WTC11 (cell line): ENCODE measurements around the gene TMEM94. TPM values are rescaled to one million over a fixed set of nuclear protein-coding genes. Genes with fewer than 3 reads are reported as not detected.

Experiments used
- ATAC-seq: fragments of 200-7000 bp; cut with Tn5 transposase; 2 replicates; pipeline ENCODE4 v1.10.0; 2021; ENCODE audit warnings: mild to moderate bottlenecking, moderate library complexity
- CTCF ChIA-PET: fragments of 300-600 bp; sonication (Branson Sonifier 250); formaldehyde crosslinking; loops from one replicate; lab custom pipeline; 2021; ENCODE audit warnings: antibody characterized with exemption; lab: Charles Lee
- POLR2A ChIA-PET: fragments of 350-600 bp; sonication (Branson Sonifier 250); formaldehyde crosslinking; loops from one replicate; lab custom pipeline; 2021; ENCODE audit warnings: antibody characterized with exemption; lab: Charles Lee
- DNase-seq: peaks from one replicate; pipeline ENCODE4 v3.0.0; 2021; ENCODE audit warnings: low spot score
- H3K27ac Mint-ChIP-seq: 2 replicates; pipeline ENCODE4 v1.8.0; 2021; ENCODE audit warnings: mixed read lengths
- H3K27me3 Mint-ChIP-seq: 2 replicates; pipeline ENCODE4 v1.8.0; 2021; ENCODE audit warnings: low read depth, mild to moderate bottlenecking, moderate library complexity, mixed read lengths
- H3K36me3 Mint-ChIP-seq: 2 replicates; pipeline ENCODE4 v1.8.0; 2021; ENCODE audit warnings: mixed read lengths
- H3K4me1 Mint-ChIP-seq: 2 replicates; pipeline ENCODE4 v1.8.0; 2022; ENCODE audit warnings: mixed read lengths
- H3K4me3 Mint-ChIP-seq: 2 replicates; pipeline ENCODE4 v1.8.0; 2021; ENCODE audit warnings: mild to moderate bottlenecking, moderate library complexity, mixed read lengths
- H3K9me3 Mint-ChIP-seq: 2 replicates; pipeline ENCODE4 v1.8.0; 2021; ENCODE audit warnings: mixed read lengths
- CBFB ChIP-seq: sonication (generic); formaldehyde crosslinking; IDR thresholded peaks from 2 replicates; pipeline ENCODE4 v1.8.1; 2022; ENCODE audit warnings: mild to moderate bottlenecking, low read depth, missing genetic modification reagents
- CREB1 ChIP-seq: sonication (generic); formaldehyde crosslinking; IDR thresholded peaks from 2 replicates; pipeline ENCODE4 v1.8.0; 2023; ENCODE audit warnings: mild to moderate bottlenecking, missing genetic modification reagents
- CREM ChIP-seq: sonication (generic); formaldehyde crosslinking; IDR thresholded peaks from 2 replicates; pipeline ENCODE4 v1.8.1; 2022; ENCODE audit warnings: mild to moderate bottlenecking, missing genetic modification reagents, moderate library complexity
- E2F1 ChIP-seq: sonication (generic); formaldehyde crosslinking; IDR thresholded peaks from 2 replicates; pipeline ENCODE4 v1.8.0; 2022; ENCODE audit warnings: mild to moderate bottlenecking, missing genetic modification reagents
- E2F4 ChIP-seq: sonication (generic); formaldehyde crosslinking; IDR thresholded peaks from 2 replicates; pipeline ENCODE4 v1.8.1; 2022; ENCODE audit warnings: low read depth, mild to moderate bottlenecking, moderate library complexity, missing genetic modification reagents, borderline replicate concordance
- IRF2 ChIP-seq: sonication (generic); formaldehyde crosslinking; IDR thresholded peaks from 2 replicates; pipeline ENCODE4 v1.8.0; 2022; ENCODE audit warnings: low read depth, missing genetic modification reagents, borderline replicate concordance
- JAZF1 ChIP-seq: fragments of 250-450 bp; sonication (Bioruptor Pico); IDR thresholded peaks from 2 replicates; pipeline ENCODE4 v1.9.0; 2021; ENCODE audit warnings: moderate library complexity, mild to moderate bottlenecking, inconsistent platforms
- MXD4 ChIP-seq: fragments of 250-450 bp; sonication (Bioruptor Pico); IDR thresholded peaks from 2 replicates; pipeline ENCODE4 v1.8.0; 2021; ENCODE audit warnings: mild to moderate bottlenecking, moderate library complexity, borderline replicate concordance
- NFYB ChIP-seq: sonication (generic); formaldehyde crosslinking; conservative IDR thresholded peaks from 2 replicates; pipeline ENCODE4 v1.8.0; 2022; ENCODE audit warnings: low read depth, missing genetic modification reagents
- NR2C2 ChIP-seq: sonication (generic); formaldehyde crosslinking; IDR thresholded peaks from 2 replicates; pipeline ENCODE4 v1.8.0; 2022; ENCODE audit warnings: mild to moderate bottlenecking, missing genetic modification reagents
- PRRX2 ChIP-seq: fragments of 250-450 bp; sonication (Bioruptor Pico); IDR thresholded peaks from 2 replicates; pipeline ENCODE4 v1.8.0; 2021; ENCODE audit warnings: mild to moderate bottlenecking
- TCF7 ChIP-seq: sonication (generic); formaldehyde crosslinking; IDR thresholded peaks from 2 replicates; pipeline ENCODE4 v1.8.0; 2022; ENCODE audit warnings: mild to moderate bottlenecking, low read depth, missing genetic modification reagents, moderate library complexity
- USF2 ChIP-seq: sonication (generic); formaldehyde crosslinking; IDR thresholded peaks from 2 replicates; pipeline ENCODE4 v1.8.1; 2023; ENCODE audit warnings: mild to moderate bottlenecking, missing genetic modification reagents, moderate library complexity
- ZNF317 ChIP-seq: sonication (generic); formaldehyde crosslinking; IDR thresholded peaks from 2 replicates; pipeline ENCODE4 v1.8.1; 2023; ENCODE audit warnings: low read depth, mild to moderate bottlenecking, moderate library complexity, missing genetic modification reagents, borderline replicate concordance
- ZSCAN18 ChIP-seq: fragments of 250-450 bp; sonication (Bioruptor Pico); IDR thresholded peaks from 2 replicates; pipeline ENCODE4 v2.1.2; 2022; ENCODE audit warnings: mild to moderate bottlenecking, moderate library complexity
- total RNA-seq: library from RNA; stranded (reverse); gene quantifications from 3 replicates; pipeline ENCODE4 v1.2.3, GENCODE V29; 2021
- TF ChIP-seq, protein P1 (sequence below): sonication (generic); formaldehyde crosslinking; IDR thresholded peaks from 2 replicates; pipeline ENCODE4 v1.8.1; 2022; ENCODE audit warnings: mild to moderate bottlenecking, moderate library complexity, missing genetic modification reagents
- TF ChIP-seq, protein P2 (sequence below): fragments of 250-450 bp; sonication (Bioruptor Pico); IDR thresholded peaks from 2 replicates; pipeline ENCODE4 v1.8.0; 2021; ENCODE audit warnings: mild to moderate bottlenecking
- TF ChIP-seq, protein P3 (sequence below): sonication (generic); formaldehyde crosslinking; conservative IDR thresholded peaks from 2 replicates; pipeline ENCODE4 v1.8.1; 2022; ENCODE audit warnings: mild to moderate bottlenecking, missing genetic modification reagents
- TF ChIP-seq, protein P4 (sequence below): sonication (generic); formaldehyde crosslinking; IDR thresholded peaks from 2 replicates; pipeline ENCODE4 v1.8.1; 2023; ENCODE audit warnings: mild to moderate bottlenecking, moderate library complexity, missing genetic modification reagents
- TF ChIP-seq, protein P5 (sequence below): sonication (generic); formaldehyde crosslinking; IDR thresholded peaks from 2 replicates; pipeline ENCODE4 v1.8.1; 2023; ENCODE audit warnings: mild to moderate bottlenecking, missing genetic modification reagents

Gene TMEM94
- total RNA-seq, 1 experiment from 2014 or later: 76.9 TPM

DNA sequence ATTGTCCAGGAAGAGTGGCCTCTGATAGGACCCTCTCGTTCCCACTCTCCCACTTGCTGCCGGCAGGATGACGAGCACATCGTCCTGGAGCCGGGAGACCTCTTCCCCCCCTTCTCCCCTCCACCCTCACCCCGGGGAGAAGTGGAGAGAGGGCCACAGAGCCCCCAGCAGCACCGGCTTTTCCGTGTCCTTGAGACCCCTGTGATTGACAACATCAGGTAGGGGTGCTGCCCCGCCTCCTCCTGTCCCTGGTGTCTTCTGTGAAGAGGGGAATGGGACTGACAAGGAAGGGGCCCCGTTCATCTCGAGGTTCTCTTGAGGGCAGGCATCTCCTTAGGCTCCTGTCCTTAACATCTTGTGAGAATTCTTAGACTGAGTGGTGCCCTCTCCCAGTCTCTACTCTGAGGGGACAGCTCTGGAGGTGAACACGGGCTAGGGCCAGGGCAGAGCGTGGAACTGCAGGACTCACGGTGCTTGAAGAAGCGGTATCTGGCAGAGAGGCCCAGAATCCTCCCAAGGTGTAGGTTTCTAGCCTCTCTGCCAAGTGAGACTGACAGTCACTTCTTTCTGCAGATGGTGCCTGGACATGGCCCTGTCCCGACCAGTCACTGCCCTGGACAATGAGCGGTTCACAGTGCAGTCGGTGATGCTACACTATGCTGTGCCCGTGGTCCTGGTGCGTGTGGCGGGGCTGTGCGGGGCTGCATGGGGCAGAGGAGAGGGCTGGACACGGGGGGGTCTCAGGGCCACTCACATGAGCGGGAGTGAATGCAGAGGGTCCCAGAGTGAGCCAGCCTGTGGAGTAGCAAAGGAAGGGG lies 32.5 kb downstream of the TMEM94 start:
- no peaks in the 10 kb centered on the region for H3K9me3 Mint-ChIP-seq
- no peak overlapping the region for H3K4me3 Mint-ChIP-seq
- H3K27ac Mint-ChIP-seq: no peak overlapping the region
- ChIA-PET POLR2A (no interaction called here), CTCF (interaction anchor here (1.3 to 2.4 kb wide), 2 partner anchors 9 to 63 kb away, joined by 3 to 15 read pairs; no protein-coding TSS in a partner anchor)
- H3K27me3 Mint-ChIP-seq: no peaks in the 10 kb centered on the region
- H3K4me1 Mint-ChIP-seq: peaks cover 6% of the 10 kb centered on the region
- DNase-seq (no peak), ATAC-seq (no peak)
- H3K36me3 Mint-ChIP-seq: peaks cover 3% of the 10 kb centered on the region; the same call in 1 of the 2 replicates
- TF ChIP-seq E2F4: no peak
- TF ChIP-seq, protein P1, sequence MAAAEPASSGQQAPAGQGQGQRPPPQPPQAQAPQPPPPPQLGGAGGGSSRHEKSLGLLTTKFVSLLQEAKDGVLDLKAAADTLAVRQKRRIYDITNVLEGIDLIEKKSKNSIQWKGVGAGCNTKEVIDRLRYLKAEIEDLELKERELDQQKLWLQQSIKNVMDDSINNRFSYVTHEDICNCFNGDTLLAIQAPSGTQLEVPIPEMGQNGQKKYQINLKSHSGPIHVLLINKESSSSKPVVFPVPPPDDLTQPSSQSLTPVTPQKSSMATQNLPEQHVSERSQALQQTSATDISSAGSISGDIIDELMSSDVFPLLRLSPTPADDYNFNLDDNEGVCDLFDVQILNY (CRISPR knock-in tag): no peak
- TF ChIP-seq, protein P2, sequence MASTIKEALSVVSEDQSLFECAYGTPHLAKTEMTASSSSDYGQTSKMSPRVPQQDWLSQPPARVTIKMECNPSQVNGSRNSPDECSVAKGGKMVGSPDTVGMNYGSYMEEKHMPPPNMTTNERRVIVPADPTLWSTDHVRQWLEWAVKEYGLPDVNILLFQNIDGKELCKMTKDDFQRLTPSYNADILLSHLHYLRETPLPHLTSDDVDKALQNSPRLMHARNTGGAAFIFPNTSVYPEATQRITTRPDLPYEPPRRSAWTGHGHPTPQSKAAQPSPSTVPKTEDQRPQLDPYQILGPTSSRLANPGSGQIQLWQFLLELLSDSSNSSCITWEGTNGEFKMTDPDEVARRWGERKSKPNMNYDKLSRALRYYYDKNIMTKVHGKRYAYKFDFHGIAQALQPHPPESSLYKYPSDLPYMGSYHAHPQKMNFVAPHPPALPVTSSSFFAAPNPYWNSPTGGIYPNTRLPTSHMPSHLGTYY (CRISPR knock-in tag): no peak
- TF ChIP-seq JAZF1 (CRISPR knock-in tag): no peak
- no peak for TF ChIP-seq CREM
- no peak for TF ChIP-seq PRRX2 (CRISPR knock-in tag)
- TF ChIP-seq USF2 (CRISPR knock-in tag): no peak
- no peak for TF ChIP-seq E2F1
- no peak for TF ChIP-seq CREB1 (CRISPR knock-in tag)
- TF ChIP-seq ZNF317: no peak
- no peak for TF ChIP-seq MXD4 (CRISPR knock-in tag)
- no peak for TF ChIP-seq CBFB
- TF ChIP-seq, protein P3, sequence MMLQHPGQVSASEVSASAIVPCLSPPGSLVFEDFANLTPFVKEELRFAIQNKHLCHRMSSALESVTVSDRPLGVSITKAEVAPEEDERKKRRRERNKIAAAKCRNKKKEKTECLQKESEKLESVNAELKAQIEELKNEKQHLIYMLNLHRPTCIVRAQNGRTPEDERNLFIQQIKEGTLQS: no peak
- TF ChIP-seq IRF2: no peak
- TF ChIP-seq NR2C2 (CRISPR knock-in tag): no peak
- TF ChIP-seq TCF7 (CRISPR knock-in tag): no peak
- TF ChIP-seq, protein P4, sequence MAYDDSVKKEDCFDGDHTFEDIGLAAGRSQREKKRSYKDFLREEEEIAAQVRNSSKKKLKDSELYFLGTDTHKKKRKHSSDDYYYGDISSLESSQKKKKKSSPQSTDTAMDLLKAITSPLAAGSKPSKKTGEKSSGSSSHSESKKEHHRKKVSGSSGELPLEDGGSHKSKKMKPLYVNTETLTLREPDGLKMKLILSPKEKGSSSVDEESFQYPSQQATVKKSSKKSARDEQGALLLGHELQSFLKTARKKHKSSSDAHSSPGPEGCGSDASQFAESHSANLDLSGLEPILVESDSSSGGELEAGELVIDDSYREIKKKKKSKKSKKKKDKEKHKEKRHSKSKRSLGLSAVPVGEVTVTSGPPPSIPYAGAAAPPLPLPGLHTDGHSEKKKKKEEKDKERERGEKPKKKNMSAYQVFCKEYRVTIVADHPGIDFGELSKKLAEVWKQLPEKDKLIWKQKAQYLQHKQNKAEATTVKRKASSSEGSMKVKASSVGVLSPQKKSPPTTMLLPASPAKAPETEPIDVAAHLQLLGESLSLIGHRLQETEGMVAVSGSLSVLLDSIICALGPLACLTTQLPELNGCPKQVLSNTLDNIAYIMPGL (CRISPR knock-in tag): no peak
- no peak for TF ChIP-seq NFYB (CRISPR knock-in tag)
- TF ChIP-seq ZSCAN18: no peak
- TF ChIP-seq, protein P5, sequence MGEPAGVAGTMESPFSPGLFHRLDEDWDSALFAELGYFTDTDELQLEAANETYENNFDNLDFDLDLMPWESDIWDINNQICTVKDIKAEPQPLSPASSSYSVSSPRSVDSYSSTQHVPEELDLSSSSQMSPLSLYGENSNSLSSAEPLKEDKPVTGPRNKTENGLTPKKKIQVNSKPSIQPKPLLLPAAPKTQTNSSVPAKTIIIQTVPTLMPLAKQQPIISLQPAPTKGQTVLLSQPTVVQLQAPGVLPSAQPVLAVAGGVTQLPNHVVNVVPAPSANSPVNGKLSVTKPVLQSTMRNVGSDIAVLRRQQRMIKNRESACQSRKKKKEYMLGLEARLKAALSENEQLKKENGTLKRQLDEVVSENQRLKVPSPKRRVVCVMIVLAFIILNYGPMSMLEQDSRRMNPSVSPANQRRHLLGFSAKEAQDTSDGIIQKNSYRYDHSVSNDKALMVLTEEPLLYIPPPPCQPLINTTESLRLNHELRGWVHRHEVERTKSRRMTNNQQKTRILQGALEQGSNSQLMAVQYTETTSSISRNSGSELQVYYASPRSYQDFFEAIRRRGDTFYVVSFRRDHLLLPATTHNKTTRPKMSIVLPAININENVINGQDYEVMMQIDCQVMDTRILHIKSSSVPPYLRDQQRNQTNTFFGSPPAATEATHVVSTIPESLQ (CRISPR knock-in tag): no peak
